Measurements from ENCODE around the gene CAND2.

CAND2 gene

DNA sequence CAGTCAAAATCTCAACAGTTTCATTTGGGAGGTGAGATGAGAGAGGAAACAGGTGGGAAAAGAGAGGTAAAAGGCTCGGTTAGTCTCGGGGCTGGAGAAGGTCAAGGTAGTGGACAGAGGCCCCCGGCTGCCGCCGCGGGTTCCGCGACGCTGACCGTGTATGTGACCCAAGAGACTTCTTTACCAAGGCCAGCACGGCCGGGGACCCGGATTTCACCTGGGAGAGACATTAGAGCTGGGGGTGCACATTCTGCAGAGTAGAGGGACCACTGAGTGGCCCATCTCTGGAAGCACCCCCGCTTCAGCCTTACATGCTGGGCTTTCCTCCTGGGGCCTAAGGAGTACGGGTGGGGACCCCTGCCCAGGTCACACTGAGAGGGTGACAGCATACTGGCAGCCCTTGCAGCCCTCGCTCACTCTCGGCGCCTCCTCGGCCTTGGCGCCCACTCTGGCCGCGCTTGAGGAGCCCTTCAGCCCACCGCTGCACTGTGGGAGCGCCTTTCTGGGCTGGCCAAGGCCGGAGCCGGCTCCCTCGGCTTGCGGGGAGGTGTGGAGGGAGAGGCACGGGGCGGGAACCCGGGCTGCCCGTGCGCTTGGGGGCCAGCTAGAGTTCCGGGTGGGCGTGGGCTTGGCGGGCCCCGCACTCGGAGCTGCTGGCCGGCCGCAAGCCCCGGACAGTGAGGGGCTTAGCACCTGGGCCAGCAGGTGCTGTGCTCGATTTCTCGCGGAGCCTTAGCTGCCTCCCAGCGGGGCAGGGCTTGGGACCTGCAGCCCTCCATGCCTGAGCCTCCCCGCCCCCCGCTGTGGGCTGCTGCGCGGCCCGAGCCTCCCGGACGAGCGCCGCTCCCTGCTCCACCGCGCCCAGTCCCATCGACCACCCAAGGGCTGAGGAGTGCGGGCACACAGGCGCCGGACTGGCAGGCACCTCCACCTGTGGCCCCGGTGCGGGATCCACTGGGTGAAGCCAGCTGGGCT lies 86.1 kb downstream of the CAND2 start:
- in situ Hi-C loops (cut with MboI; ENCODE audit: low sequenced_read_pairs): no loop called here

DNA sequence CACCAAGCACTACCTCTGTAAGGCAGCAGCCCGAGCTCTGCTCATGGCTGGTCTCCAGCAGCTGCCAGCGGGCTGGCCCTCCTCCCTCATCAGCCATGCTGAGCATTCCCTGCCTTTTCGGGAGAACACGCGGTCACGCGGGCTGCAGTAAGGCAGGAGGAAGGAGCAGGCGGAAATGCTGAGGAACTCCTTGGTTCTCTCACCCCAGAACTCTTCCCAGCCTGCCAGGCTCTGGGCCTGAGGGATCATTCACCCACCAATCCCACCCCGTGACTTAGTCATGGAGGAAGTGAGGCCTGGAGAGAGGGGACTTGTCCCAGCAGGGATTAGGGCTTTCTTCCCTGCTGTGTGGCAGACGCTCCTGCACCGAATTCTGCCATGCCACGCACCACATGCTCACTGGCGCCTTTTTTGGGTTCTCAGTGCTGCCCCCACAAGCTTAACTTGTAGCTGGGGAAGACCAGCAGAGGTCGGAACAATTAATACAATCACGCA lies 87.8 kb downstream of the CAND2 start:
- in situ Hi-C loops (cut with MboI; ENCODE audit: low sequenced_read_pairs): no loop called here
